Breast epithelium (tissue), 4 donors: Measurements from ENCODE around the gene USF1. TPM values are rescaled to one million over a fixed set of nuclear protein-coding genes. Genes with fewer than 3 reads are reported as not detected.

Source experiments
- DNase-seq, 2 donors: peaks; one replicate each; pipeline ENCODE4 v3.0.0-alpha.2; 2019; ENCODE audit warnings: low spot score in 2 of 2
- H3K27ac ChIP-seq, 2 donors: fragments of 200-600 bp; sonication (generic) in 1 of 2; one replicate each; pipeline ENCODE4 v1.5.1; 2016 to 2019; ENCODE audit warnings: mild to moderate bottlenecking in 1 of 2
- H3K27me3 ChIP-seq, 2 donors: fragments of 200-600 bp; sonication (generic) in 1 of 2; one replicate each; pipeline versions ENCODE4 v1.5.1 to v1.6.0; 2017 to 2019; ENCODE audit warnings: control low read depth in 1 of 2, mild to moderate bottlenecking in 1 of 2
- H3K36me3 ChIP-seq: fragments of 200-600 bp; one replicate; pipeline ENCODE4 v1.5.1; 2019
- H3K4me1 ChIP-seq, 2 donors: fragments of 200-600 bp; sonication (generic); one replicate each; pipeline ENCODE4 v1.5.1; 2016 to 2019; ENCODE audit warnings: control low read depth in 1 of 2
- H3K4me3 ChIP-seq, 3 donors: fragments of 200-600 bp; sonication (generic); 1 replicate in 2 of 3; 2 replicates in 1 of 3; pipeline ENCODE4 v1.5.1; 2016 to 2019; ENCODE audit warnings: mild to moderate bottlenecking in 3 of 3, moderate library complexity in 2 of 3
- H3K9me3 ChIP-seq, 2 donors: fragments of 200-600 bp; sonication (generic) in 1 of 2; one replicate each; pipeline ENCODE4 v1.5.1; 2016 to 2019; ENCODE audit warnings: control low read depth in 1 of 2
- POLR2A ChIP-seq: fragments of 450-650 bp; IDR thresholded peaks from one replicate; pipeline ENCODE4 v1.6.1; 2016; ENCODE audit warnings: antibody characterized with exemption, mild to moderate bottlenecking, moderate library complexity
- POLR2AphosphoS5 ChIP-seq, 3 donors: sonication (generic); formaldehyde crosslinking; IDR thresholded peaks; one replicate each; pipeline ENCODE4 v1.6.1; 2017; ENCODE audit warnings: antibody characterized with exemption in 3 of 3
- intact Hi-C: fragments of 100-400 bp; cut with DNase I; formaldehyde crosslinking; loops from one replicate; pipeline ENCODE4 v1.15.1; 2023; ENCODE audit warnings: low total_unique reads
- total RNA-seq, 3 donors: library from RNA; depleted of rRNA; stranded (reverse); fragments of >200 nt; gene quantifications; one replicate each; pipeline ENCODE4 v1.1.0, GENCODE V29; 2016
- TF ChIP-seq, protein P1 (sequence below), 3 donors: fragments of 450-650 bp; IDR thresholded peaks; one replicate each; pipeline ENCODE4 v1.5.1; 2016 to 2017; ENCODE audit warnings: antibody characterized with exemption in 3 of 3, mild to moderate bottlenecking in 3 of 3, moderate library complexity in 3 of 3

Gene USF1
- total RNA-seq, 3 donors from 2014 or later, result 64.5 to 70.8 (median 64.6) TPM

- Histone ChIP-seq H3K36me3 (no peaks in the 10 kb centered on the region), H3K27ac (no peak overlapping the region), H3K4me3 (no peak overlapping the region), H3K27me3 (no peaks in the 10 kb centered on the region), H3K9me3 (no peaks in the 10 kb centered on the region), H3K4me1 (no peaks in the 10 kb centered on the region)
- no peak for TF ChIP-seq POLR2A
- intact Hi-C loops, result no loop called here
- DNase-seq, result no peak
Observed at GRCh38 chr1:161061419-161061818, 15.6 kb upstream of the USF1 start.

DNA sequence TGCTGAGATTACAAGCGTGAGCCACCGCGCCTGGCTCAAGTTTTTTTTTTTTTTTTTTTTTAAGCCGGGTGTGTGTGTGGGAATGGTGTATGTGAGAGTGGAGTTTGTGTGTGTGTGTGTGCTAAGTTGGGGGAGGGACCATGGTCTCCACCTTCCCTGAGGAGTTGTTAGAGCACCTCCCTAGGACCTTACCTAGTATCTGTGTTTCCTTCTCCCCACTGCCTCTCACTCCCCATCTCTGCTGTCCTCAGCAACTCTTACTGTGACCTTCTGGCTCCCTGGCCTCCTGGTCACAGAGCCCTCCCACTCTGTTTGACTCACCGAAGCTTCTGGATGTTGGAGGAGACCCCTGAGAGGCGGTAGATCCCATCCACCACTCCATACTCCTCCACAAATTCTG lies 13.5 kb upstream of the USF1 start:
- Histone ChIP-seq H3K4me3 (no peak overlapping the region), H3K27me3 (no peaks in the 10 kb centered on the region), H3K27ac (no peak overlapping the region), H3K4me1 (no peaks in the 10 kb centered on the region), H3K36me3 (no peaks in the 10 kb centered on the region), H3K9me3 (no peaks in the 10 kb centered on the region)
- TF ChIP-seq, protein P1, sequence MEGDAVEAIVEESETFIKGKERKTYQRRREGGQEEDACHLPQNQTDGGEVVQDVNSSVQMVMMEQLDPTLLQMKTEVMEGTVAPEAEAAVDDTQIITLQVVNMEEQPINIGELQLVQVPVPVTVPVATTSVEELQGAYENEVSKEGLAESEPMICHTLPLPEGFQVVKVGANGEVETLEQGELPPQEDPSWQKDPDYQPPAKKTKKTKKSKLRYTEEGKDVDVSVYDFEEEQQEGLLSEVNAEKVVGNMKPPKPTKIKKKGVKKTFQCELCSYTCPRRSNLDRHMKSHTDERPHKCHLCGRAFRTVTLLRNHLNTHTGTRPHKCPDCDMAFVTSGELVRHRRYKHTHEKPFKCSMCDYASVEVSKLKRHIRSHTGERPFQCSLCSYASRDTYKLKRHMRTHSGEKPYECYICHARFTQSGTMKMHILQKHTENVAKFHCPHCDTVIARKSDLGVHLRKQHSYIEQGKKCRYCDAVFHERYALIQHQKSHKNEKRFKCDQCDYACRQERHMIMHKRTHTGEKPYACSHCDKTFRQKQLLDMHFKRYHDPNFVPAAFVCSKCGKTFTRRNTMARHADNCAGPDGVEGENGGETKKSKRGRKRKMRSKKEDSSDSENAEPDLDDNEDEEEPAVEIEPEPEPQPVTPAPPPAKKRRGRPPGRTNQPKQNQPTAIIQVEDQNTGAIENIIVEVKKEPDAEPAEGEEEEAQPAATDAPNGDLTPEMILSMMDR (IDR thresholded peaks at IDR 0.05), result no peak
- TF ChIP-seq POLR2AphosphoS5 (IDR thresholded peaks at IDR 0.05) (no peak), POLR2A (no peak)
- intact Hi-C loops, result no loop called here
- no peak for DNase-seq

DNA sequence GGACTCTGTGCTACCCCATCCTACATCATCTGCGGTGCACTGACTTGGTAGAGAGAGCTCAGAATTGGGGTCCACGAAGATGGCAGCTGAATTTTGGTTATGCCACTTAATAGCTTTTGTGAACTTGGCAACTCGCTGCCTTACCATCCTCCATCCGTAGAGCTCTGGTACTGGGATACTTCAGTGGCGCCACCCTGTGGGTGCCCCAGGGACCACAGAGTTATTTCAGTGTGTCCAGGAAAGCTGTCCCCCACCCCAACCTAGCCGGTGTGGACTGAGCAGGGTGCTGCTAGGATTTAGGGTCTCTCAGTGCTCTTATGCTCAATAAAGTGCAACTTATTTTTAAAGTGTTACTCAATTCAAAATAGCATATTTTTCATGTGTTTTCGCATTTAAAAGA lies 9.0 kb upstream of the USF1 start:
- no peaks in the 10 kb centered on the region for H3K36me3 ChIP-seq
- no peaks in the 10 kb centered on the region for H3K27me3 ChIP-seq
- H3K4me1 ChIP-seq, result no peaks in the 10 kb centered on the region
- H3K27ac ChIP-seq, result no peak overlapping the region
- H3K4me3 ChIP-seq, result no peak overlapping the region
- intact Hi-C loops, result no loop called here
- TF ChIP-seq POLR2AphosphoS5 (IDR thresholded peaks at IDR 0.05) (no peak), POLR2A (no peak)
- TF ChIP-seq, protein P1 (IDR thresholded peaks at IDR 0.05), result no peak
- no peaks in the 10 kb centered on the region for H3K9me3 ChIP-seq
- DNase-seq, result no peak

DNA sequence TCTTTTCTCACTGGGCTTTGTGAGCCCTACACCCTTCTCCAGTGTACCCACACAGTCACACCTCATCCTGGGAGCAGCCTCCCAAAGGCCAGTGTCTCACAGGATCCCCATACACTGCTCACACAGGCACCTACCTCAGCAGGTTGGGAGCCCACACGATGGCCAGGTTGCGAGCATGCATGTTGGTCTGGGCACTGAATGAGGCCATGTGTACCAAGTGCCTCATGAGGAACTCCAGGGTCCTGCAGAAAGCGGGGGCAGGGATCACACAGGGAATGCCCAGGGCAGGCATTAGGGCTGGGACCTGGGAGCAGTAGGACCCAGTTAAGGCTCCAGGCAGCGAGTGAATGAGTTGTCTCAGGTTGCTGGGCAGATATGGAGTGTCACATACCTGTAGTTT lies 8.5 kb upstream of the USF1 start:
- intact Hi-C loops, result no loop called here
- Histone ChIP-seq H3K27me3 (no peaks in the 10 kb centered on the region), H3K4me1 (no peaks in the 10 kb centered on the region), H3K36me3 (no peaks in the 10 kb centered on the region), H3K4me3 (no peak overlapping the region), H3K9me3 (no peaks in the 10 kb centered on the region), H3K27ac (no peak overlapping the region)
- no peak for DNase-seq
- TF ChIP-seq POLR2A, result no peak
- no peak for TF ChIP-seq POLR2AphosphoS5 (IDR thresholded peaks at IDR 0.05)
- TF ChIP-seq, protein P1 (IDR thresholded peaks at IDR 0.05), result no peak

GRCh38 chr1:161052899-161053298 lies 7.1 kb upstream of the USF1 start:
- intact Hi-C loops, result no loop called here
- H3K4me3 ChIP-seq, result no peak overlapping the region
- no peaks in the 10 kb centered on the region for H3K27me3 ChIP-seq
- no peak for DNase-seq
- no peaks in the 10 kb centered on the region for H3K36me3 ChIP-seq
- no peaks in the 10 kb centered on the region for H3K9me3 ChIP-seq
- no peak overlapping the region for H3K27ac ChIP-seq
- no peak for TF ChIP-seq POLR2AphosphoS5 (IDR thresholded peaks at IDR 0.05)
- no peak for TF ChIP-seq POLR2A
- TF ChIP-seq, protein P1 (IDR thresholded peaks at IDR 0.05), result no peak
- H3K4me1 ChIP-seq, result no peaks in the 10 kb centered on the region

DNA sequence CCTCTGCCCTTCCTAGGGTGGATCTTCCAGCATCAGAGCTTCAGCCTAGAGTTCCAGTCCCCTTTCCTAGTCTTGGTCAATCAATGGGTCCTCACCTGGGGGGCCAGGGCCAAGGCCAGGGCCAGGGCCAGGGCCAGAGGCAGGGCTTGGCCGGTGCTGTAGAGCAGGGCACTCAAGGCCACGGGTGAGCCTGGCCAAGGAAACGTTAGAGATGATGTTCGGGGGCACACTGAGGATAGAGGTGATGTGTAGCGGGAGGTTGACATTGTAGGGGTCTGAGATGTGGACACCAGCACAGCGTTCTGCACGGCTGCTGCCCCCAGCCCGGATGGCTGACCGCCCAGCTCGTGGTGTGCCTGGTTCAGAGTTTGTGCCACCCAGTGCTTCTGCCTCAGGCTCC lies 5.4 kb upstream of the USF1 start:
- H3K27ac ChIP-seq, result no peak overlapping the region
- DNase-seq, result no peak
- H3K9me3 ChIP-seq, result no peaks in the 10 kb centered on the region
- no peaks in the 10 kb centered on the region for H3K27me3 ChIP-seq
- no peaks in the 10 kb centered on the region for H3K36me3 ChIP-seq
- no peaks in the 10 kb centered on the region for H3K4me1 ChIP-seq
- H3K4me3 ChIP-seq, result no peak overlapping the region
- intact Hi-C loops, result no loop called here
- no peak for TF ChIP-seq POLR2AphosphoS5 (IDR thresholded peaks at IDR 0.05)
- no peak for TF ChIP-seq POLR2A
- TF ChIP-seq, protein P1 (IDR thresholded peaks at IDR 0.05), result no peak
